ENCODE results near the gene ACOT12.

ACOT12 gene

GRCh38 chr5:81286059-81286617 is 107.8 kb downstream of the ACOT12 start:
- no peak for TF ChIP-seq CTCF (IDR thresholded peaks at IDR 0.05)

GRCh38 chr5:81283976-81284375 is 110.0 kb downstream of the ACOT12 start:
- TF ChIP-seq CTCF (IDR thresholded peaks at IDR 0.05): no peak
